ENCODE measurements around the gene LIG1. TPM values are rescaled to one million over a fixed set of nuclear protein-coding genes. Genes with fewer than 3 reads are reported as not detected.

LIG1 gene
- total and polyA plus RNA-seq, 2 of the 13 experiments (the other 11 are each of a cell fraction or from before 2014, with no cell fraction given) = 20.1 to 64.4 TPM

DNA sequence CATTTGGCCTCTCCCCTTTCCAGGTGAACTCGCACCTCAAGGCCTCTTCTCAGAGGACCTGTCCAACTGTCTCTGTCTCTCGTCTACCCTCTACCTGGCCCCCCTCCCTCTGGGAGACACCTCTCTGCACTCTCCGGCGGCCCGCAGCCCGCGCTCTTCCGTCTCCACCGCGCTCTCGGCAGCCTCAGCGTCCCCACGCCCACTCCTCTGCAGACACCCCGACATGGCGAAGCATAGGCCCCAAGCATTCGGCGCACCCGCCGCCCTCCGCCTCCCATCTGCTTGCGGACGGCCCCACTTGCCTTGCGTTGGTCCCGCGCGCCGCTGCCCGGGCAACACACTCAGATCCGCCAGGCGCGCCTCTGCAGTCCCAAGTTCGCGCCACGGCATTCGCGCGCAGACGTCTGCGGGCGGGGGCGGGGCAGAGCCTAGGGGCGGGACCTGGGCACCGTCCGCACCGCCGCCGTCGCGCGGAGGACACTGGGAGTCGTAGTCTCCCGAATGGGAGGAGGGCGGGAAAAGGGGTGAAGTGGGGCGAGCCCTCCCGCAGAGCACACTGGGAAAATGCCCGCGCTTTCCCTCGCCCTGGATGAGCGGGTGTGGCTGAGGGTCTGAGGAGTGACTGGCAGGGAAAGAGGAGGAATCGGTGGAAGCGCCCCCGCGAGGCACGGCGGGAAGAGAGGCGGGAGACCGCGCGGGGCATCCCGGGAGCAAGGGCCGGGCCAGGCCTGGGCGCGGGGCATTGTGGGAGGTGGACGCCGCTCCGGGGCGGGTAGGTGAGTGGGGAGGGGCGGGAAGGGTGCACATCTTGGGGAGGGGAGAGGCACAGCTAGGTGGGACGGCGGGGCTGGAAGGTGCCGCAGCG is at the start of gene LIG1, which contains the start of gene ZSWIM9 (continued):
- TF ChIP-seq, protein P1, sequence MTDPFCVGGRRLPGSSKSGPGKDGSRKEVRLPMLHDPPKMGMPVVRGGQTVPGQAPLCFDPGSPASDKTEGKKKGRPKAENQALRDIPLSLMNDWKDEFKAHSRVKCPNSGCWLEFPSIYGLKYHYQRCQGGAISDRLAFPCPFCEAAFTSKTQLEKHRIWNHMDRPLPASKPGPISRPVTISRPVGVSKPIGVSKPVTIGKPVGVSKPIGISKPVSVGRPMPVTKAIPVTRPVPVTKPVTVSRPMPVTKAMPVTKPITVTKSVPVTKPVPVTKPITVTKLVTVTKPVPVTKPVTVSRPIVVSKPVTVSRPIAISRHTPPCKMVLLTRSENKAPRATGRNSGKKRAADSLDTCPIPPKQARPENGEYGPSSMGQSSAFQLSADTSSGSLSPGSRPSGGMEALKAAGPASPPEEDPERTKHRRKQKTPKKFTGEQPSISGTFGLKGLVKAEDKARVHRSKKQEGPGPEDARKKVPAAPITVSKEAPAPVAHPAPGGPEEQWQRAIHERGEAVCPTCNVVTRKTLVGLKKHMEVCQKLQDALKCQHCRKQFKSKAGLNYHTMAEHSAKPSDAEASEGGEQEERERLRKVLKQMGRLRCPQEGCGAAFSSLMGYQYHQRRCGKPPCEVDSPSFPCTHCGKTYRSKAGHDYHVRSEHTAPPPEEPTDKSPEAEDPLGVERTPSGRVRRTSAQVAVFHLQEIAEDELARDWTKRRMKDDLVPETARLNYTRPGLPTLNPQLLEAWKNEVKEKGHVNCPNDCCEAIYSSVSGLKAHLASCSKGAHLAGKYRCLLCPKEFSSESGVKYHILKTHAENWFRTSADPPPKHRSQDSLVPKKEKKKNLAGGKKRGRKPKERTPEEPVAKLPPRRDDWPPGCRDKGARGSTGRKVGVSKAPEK (CRISPR knock-in tag; IDR thresholded peaks at IDR 0.05; ENCODE audit: borderline replicate concordance) = 0 out of 2 replicates have a peak, but pooled peaks have one; percentile 22
- TF ChIP-seq NCOA2 (CRISPR knock-in tag; IDR thresholded peaks at IDR 0.05) (0 out of 2 replicates have a peak, but pooled peaks have one; percentile 28), ZNF510 (CRISPR knock-in tag; IDR thresholded peaks at IDR 0.05; ENCODE audit: low read depth) (peak; percentile 40; the same call in 1 of the 2 replicates), KLF11 (CRISPR knock-in tag; IDR thresholded peaks at IDR 0.05) (no peak), ZNF720 (CRISPR knock-in tag; IDR thresholded peaks at IDR 0.05) (no peak), ZNF101 (CRISPR knock-in tag; IDR thresholded peaks at IDR 0.05; ENCODE audit: borderline replicate concordance, low read depth) (peak; percentile 86; the same call in 1 of the 2 replicates), FOXO1 (CRISPR knock-in tag; IDR thresholded peaks at IDR 0.05) (peak; percentile 5; the same call in 1 of the 2 replicates), ZNF558 (CRISPR knock-in tag; IDR thresholded peaks at IDR 0.05; ENCODE audit: borderline replicate concordance) (no peak), TCF7L2 (IDR thresholded peaks at IDR 0.05; ENCODE audit: low read depth, low read length) (no peak), JUND (CRISPR knock-in tag; IDR thresholded peaks at IDR 0.05) (no peak), MED1 (CRISPR knock-in tag; IDR thresholded peaks at IDR 0.05) (no peak; the same call in 1 of the 2 replicates), ZNF33A (CRISPR knock-in tag; IDR thresholded peaks at IDR 0.05; ENCODE audit: borderline replicate concordance) (no peak)
- TF ChIP-seq, protein P2, sequence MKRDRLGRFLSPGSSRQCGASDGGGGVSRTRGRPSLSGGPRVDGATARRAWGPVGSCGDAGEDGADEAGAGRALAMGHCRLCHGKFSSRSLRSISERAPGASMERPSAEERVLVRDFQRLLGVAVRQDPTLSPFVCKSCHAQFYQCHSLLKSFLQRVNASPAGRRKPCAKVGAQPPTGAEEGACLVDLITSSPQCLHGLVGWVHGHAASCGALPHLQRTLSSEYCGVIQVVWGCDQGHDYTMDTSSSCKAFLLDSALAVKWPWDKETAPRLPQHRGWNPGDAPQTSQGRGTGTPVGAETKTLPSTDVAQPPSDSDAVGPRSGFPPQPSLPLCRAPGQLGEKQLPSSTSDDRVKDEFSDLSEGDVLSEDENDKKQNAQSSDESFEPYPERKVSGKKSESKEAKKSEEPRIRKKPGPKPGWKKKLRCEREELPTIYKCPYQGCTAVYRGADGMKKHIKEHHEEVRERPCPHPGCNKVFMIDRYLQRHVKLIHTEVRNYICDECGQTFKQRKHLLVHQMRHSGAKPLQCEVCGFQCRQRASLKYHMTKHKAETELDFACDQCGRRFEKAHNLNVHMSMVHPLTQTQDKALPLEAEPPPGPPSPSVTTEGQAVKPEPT (CRISPR knock-in tag; IDR thresholded peaks at IDR 0.05; ENCODE audit: low read depth) = peak; percentile 89; the same call in 1 of the 2 replicates
- TF ChIP-seq, protein P3, sequence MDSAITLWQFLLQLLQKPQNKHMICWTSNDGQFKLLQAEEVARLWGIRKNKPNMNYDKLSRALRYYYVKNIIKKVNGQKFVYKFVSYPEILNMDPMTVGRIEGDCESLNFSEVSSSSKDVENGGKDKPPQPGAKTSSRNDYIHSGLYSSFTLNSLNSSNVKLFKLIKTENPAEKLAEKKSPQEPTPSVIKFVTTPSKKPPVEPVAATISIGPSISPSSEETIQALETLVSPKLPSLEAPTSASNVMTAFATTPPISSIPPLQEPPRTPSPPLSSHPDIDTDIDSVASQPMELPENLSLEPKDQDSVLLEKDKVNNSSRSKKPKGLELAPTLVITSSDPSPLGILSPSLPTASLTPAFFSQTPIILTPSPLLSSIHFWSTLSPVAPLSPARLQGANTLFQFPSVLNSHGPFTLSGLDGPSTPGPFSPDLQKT (CRISPR knock-in tag; IDR thresholded peaks at IDR 0.05; ENCODE audit: borderline replicate concordance) = no peak
- TF ChIP-seq, protein P4, sequence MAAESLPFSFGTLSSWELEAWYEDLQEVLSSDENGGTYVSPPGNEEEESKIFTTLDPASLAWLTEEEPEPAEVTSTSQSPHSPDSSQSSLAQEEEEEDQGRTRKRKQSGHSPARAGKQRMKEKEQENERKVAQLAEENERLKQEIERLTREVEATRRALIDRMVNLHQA (CRISPR knock-in tag; IDR thresholded peaks at IDR 0.05) = no peak
- TF ChIP-seq, protein P5, sequence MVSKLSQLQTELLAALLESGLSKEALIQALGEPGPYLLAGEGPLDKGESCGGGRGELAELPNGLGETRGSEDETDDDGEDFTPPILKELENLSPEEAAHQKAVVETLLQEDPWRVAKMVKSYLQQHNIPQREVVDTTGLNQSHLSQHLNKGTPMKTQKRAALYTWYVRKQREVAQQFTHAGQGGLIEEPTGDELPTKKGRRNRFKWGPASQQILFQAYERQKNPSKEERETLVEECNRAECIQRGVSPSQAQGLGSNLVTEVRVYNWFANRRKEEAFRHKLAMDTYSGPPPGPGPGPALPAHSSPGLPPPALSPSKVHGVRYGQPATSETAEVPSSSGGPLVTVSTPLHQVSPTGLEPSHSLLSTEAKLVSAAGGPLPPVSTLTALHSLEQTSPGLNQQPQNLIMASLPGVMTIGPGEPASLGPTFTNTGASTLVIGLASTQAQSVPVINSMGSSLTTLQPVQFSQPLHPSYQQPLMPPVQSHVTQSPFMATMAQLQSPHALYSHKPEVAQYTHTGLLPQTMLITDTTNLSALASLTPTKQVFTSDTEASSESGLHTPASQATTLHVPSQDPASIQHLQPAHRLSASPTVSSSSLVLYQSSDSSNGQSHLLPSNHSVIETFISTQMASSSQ (IDR thresholded peaks at IDR 0.05; ENCODE audit: low read depth) = no peak
- TF ChIP-seq, protein P5 (CRISPR knock-in tag; IDR thresholded peaks at IDR 0.05; ENCODE audit: borderline replicate concordance) = no peak
